ENCODE results near the gene NMT1.

- TF ChIP-seq EZH2 (IDR thresholded peaks at IDR 0.05; ENCODE audit: borderline replicate concordance) (no peak), EZH2phosphoT487 (IDR thresholded peaks at IDR 0.05; ENCODE audit: low read depth, severe bottlenecking, unreplicated experiment) (no peak), CTCF (IDR thresholded peaks at IDR 0.05; ENCODE audit: poor library complexity) (no peak)
Observed at GRCh38 chr17:45093444-45094110, 32.5 kb downstream of the NMT1 start.
